ENCODE measurements around the gene SLAMF8. TPM values are rescaled to one million over a fixed set of nuclear protein-coding genes. Genes with fewer than 3 reads are reported as not detected.

SLAMF8 gene
- total RNA-seq, 1 experiment from 2014 or later = not detected

- TF ChIP-seq CTCF (conservative IDR thresholded peaks at IDR 0.05) = no peak
- H3K9me3 ChIP-seq (ENCODE audit: control insufficient read depth, low read depth, low read length) = no peaks in the 10 kb centered on the region
- peaks cover 6% of the 10 kb centered on the region in 2 experiments for H3K4me1 Mint-ChIP-seq
- H3T11ph ChIP-seq (ENCODE audit: low read length) = no peak overlapping the region
- H3K4me3 Mint-ChIP-seq = no peak overlapping the region; a peak in 1 of 5 replicates
- H3K4ac ChIP-seq (ENCODE audit: low read depth, low read length) = no peak overlapping the region
- no peaks in the 10 kb centered on the region for H3K79me2 ChIP-seq (ENCODE audit: insufficient read depth, low read length)
- no peak overlapping the region for H3K27ac Mint-ChIP-seq
- no peak overlapping the region for H2BK12ac ChIP-seq (ENCODE audit: insufficient read length, low read depth, low read length)
- H3K79me1 ChIP-seq (ENCODE audit: insufficient read depth, low read depth, low read length, poor library complexity, severe bottlenecking) = no peaks in the 10 kb centered on the region
- H4K20me1 ChIP-seq (ENCODE audit: control insufficient read depth, insufficient read depth, insufficient read length) = no peaks in the 10 kb centered on the region
- peaks cover 50% of the 10 kb centered on the region for H3K27me3 Mint-ChIP-seq (ENCODE audit: low read depth)
- no peak overlapping the region for H3K9ac ChIP-seq (ENCODE audit: extremely low read depth, insufficient read length, low read length)
- no peak overlapping the region for H3K4me2 ChIP-seq (ENCODE audit: insufficient read depth, insufficient read length, low read length)
- peaks cover 6% of the 10 kb centered on the region; the same call in 1 of the 2 replicates for H3K27me3 ChIP-seq (ENCODE audit: insufficient read depth, low read length)
- peaks cover 6% of the 10 kb centered on the region for H3K23me2 ChIP-seq (ENCODE audit: insufficient read length, low read depth, low read length, poor library complexity, severe bottlenecking)
- no peak overlapping the region for H2BK5ac ChIP-seq (ENCODE audit: insufficient read length, low read length)
- no peak for DNase-seq
- H4K5ac ChIP-seq (ENCODE audit: insufficient read length, low read depth, low read length) = no peak overlapping the region
- no peak overlapping the region for H3K23ac ChIP-seq (ENCODE audit: insufficient read length, low read depth, low read length)
- H4K8ac ChIP-seq (replicated peaks; ENCODE audit: insufficient read length, low read depth, low read length) = no peak overlapping the region
- no peak overlapping the region for H3K27ac ChIP-seq (ENCODE audit: insufficient read length, low read depth, low read length)
- no peak overlapping the region for H4K91ac ChIP-seq (ENCODE audit: insufficient read length, low read depth, low read length)
- no peak overlapping the region for H3K14ac ChIP-seq (ENCODE audit: insufficient read depth, low read length)
- no peaks in the 10 kb centered on the region for H3K9me3 Mint-ChIP-seq
- H3K4me1 ChIP-seq (ENCODE audit: insufficient read depth, low read length) = no peaks in the 10 kb centered on the region
- H2BK15ac ChIP-seq (ENCODE audit: low read depth, low read length) = no peak overlapping the region
- H2AFZ ChIP-seq (ENCODE audit: low read length) = no peak overlapping the region
- H2BK120ac ChIP-seq (ENCODE audit: low read depth, low read length, poor library complexity, severe bottlenecking) = no peak overlapping the region
- H3K36me3 Mint-ChIP-seq (ENCODE audit: insufficient read depth in 1 of 3, low read depth in 3 of 3) = no peaks in the 10 kb centered on the region
- no peak overlapping the region for H2BK20ac ChIP-seq (ENCODE audit: low read depth, low read length, poor library complexity, severe bottlenecking)
- H3K18ac ChIP-seq (ENCODE audit: insufficient read length, low read depth, low read length) = no peak overlapping the region
- WGBS (ENCODE audit: extremely low coverage, insufficient read length, low lambda C conversion rate) = no CpG with 5 or more reads among the region's 34 CpGs
- H2AK5ac ChIP-seq (ENCODE audit: insufficient read length, low read length) = no peak overlapping the region
- no peak overlapping the region for H3K56ac ChIP-seq (ENCODE audit: insufficient read length, low read depth, low read length)
These were observed 29.0 kb downstream of the SLAMF8 start for GRCh38 chr1:159855709-159856108.
